ENCODE data around the gene TAX1BP3. TPM values are rescaled to one million over a fixed set of nuclear protein-coding genes. Genes with fewer than 3 reads are reported as not detected.
A peak's percentile ranks its signal among the peaks of the same experiment; 100 is the strongest.

TAX1BP3 gene
- total and polyA plus RNA-seq, 2 of the 13 experiments (the other 11 are each of a cell fraction or from before 2014, with no cell fraction given) = 16.7 to 45.1 TPM

DNA sequence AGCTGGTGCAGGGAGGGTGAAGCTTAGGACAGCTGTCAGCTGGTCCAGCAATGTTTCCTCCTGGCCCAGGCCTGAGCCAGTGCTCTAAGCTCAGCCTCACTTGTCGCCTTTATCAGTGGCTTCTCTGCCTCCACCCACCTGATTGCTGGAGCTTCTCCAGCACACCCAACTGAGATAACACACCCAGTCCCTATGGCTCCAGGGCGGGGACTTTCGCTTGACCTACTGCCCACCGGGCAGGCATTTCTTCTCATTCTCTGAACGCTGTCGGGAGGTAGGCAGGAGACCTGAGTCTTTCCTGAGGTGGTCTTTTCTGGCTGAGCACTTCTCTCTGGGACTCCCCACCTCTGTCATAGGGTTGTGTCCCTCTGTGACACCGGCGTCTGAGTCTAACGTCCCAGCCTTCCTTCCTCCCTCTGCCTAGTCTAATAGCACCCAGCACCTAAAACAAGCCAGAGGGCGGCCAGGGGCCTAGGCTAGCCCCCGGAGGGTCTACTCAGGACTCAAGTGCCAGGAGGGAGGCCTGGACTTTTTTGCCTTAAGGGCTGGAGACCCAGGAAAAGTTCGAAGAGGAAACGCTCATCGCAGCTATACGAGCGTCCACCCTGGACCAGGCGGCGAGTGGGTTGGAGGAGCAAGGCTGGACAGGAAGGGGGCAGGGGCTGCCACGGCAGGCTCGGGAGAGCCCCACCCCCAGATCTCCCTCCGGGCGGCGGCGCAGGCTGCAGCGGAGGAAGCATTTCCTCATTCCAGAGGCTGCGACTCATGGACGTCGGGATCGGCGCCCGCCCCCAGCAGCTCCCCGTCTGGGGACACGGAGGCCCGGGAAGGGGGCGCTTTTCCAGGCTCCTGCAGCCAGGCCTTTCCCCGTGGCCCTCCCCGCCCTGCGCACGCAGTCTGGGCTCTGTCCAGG lies 756 bp downstream of the TAX1BP3 start (continued):
- TF ChIP-seq ASH2L (IDR thresholded peaks at IDR 0.05; ENCODE audit: insufficient read length, low read depth, low read length) = peak; percentile 14
- TF ChIP-seq ELF3 (CRISPR knock-in tag; IDR thresholded peaks at IDR 0.05) = peak; percentile 100
- TF ChIP-seq FOXA1 (IDR thresholded peaks at IDR 0.05) = no peak
- no peak for TF ChIP-seq FOXA1 (CRISPR knock-in tag; IDR thresholded peaks at IDR 0.05)
- TF ChIP-seq, protein P1, sequence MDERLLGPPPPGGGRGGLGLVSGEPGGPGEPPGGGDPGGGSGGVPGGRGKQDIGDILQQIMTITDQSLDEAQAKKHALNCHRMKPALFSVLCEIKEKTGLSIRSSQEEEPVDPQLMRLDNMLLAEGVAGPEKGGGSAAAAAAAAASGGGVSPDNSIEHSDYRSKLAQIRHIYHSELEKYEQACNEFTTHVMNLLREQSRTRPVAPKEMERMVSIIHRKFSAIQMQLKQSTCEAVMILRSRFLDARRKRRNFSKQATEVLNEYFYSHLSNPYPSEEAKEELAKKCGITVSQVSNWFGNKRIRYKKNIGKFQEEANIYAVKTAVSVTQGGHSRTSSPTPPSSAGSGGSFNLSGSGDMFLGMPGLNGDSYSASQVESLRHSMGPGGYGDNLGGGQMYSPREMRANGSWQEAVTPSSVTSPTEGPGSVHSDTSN (CRISPR knock-in tag; IDR thresholded peaks at IDR 0.05) = no peak
- no peak; the same call in 1 of the 2 replicates for TF ChIP-seq NCOA2 (CRISPR knock-in tag; IDR thresholded peaks at IDR 0.05)
- TF ChIP-seq NFE2L2 (IDR thresholded peaks at IDR 0.05; ENCODE audit: low read length) = no peak
- no peak for TF ChIP-seq MBD4 (IDR thresholded peaks at IDR 0.05; ENCODE audit: borderline replicate concordance, low read length)
- TF ChIP-seq ZNF232 (CRISPR knock-in tag; IDR thresholded peaks at IDR 0.05; ENCODE audit: borderline replicate concordance) = peak; percentile 61; the same call in 1 of the 2 replicates
- no peak for TF ChIP-seq FOXM1 (CRISPR knock-in tag; IDR thresholded peaks at IDR 0.05)
- TF ChIP-seq, protein P2, sequence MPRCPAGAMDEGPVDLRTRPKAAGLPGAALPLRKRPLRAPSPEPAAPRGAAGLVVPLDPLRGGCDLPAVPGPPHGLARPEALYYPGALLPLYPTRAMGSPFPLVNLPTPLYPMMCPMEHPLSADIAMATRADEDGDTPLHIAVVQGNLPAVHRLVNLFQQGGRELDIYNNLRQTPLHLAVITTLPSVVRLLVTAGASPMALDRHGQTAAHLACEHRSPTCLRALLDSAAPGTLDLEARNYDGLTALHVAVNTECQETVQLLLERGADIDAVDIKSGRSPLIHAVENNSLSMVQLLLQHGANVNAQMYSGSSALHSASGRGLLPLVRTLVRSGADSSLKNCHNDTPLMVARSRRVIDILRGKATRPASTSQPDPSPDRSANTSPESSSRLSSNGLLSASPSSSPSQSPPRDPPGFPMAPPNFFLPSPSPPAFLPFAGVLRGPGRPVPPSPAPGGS (CRISPR knock-in tag; IDR thresholded peaks at IDR 0.05) = no peak; the same call in 1 of the 2 replicates
- no peak for TF ChIP-seq ZSCAN12 (CRISPR knock-in tag; IDR thresholded peaks at IDR 0.05)
- TF ChIP-seq PHF8 (CRISPR knock-in tag; IDR thresholded peaks at IDR 0.05) = no peak
- no peak for TF ChIP-seq ZNF224 (CRISPR knock-in tag; IDR thresholded peaks at IDR 0.05)
- no peak for TF ChIP-seq ZNF768 (CRISPR knock-in tag; IDR thresholded peaks at IDR 0.05)
- TF ChIP-seq, protein P3, sequence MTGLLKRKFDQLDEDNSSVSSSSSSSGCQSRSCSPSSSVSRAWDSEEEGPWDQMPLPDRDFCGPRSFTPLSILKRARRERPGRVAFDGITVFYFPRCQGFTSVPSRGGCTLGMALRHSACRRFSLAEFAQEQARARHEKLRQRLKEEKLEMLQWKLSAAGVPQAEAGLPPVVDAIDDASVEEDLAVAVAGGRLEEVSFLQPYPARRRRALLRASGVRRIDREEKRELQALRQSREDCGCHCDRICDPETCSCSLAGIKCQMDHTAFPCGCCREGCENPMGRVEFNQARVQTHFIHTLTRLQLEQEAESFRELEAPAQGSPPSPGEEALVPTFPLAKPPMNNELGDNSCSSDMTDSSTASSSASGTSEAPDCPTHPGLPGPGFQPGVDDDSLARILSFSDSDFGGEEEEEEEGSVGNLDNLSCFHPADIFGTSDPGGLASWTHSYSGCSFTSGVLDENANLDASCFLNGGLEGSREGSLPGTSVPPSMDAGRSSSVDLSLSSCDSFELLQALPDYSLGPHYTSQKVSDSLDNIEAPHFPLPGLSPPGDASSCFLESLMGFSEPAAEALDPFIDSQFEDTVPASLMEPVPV (CRISPR knock-in tag; IDR thresholded peaks at IDR 0.05) = peak; percentile 91
- TF ChIP-seq ZC3H4 (CRISPR knock-in tag; IDR thresholded peaks at IDR 0.05; ENCODE audit: borderline replicate concordance) = no peak
- TF ChIP-seq, protein P4, sequence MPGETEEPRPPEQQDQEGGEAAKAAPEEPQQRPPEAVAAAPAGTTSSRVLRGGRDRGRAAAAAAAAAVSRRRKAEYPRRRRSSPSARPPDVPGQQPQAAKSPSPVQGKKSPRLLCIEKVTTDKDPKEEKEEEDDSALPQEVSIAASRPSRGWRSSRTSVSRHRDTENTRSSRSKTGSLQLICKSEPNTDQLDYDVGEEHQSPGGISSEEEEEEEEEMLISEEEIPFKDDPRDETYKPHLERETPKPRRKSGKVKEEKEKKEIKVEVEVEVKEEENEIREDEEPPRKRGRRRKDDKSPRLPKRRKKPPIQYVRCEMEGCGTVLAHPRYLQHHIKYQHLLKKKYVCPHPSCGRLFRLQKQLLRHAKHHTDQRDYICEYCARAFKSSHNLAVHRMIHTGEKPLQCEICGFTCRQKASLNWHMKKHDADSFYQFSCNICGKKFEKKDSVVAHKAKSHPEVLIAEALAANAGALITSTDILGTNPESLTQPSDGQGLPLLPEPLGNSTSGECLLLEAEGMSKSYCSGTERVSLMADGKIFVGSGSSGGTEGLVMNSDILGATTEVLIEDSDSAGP (CRISPR knock-in tag; IDR thresholded peaks at IDR 0.05; ENCODE audit: borderline replicate concordance) = no peak; the same call in 1 of the 2 replicates
- TF ChIP-seq ONECUT2 (CRISPR knock-in tag; IDR thresholded peaks at IDR 0.05) = no peak
- TF ChIP-seq IRF2 (CRISPR knock-in tag; IDR thresholded peaks at IDR 0.05) = no peak
- 0 out of 2 replicates have a peak, but pooled peaks have one; percentile 40 for TF ChIP-seq SP5 (CRISPR knock-in tag; IDR thresholded peaks at IDR 0.05; ENCODE audit: borderline replicate concordance, low read depth)
- TF ChIP-seq, protein P5, sequence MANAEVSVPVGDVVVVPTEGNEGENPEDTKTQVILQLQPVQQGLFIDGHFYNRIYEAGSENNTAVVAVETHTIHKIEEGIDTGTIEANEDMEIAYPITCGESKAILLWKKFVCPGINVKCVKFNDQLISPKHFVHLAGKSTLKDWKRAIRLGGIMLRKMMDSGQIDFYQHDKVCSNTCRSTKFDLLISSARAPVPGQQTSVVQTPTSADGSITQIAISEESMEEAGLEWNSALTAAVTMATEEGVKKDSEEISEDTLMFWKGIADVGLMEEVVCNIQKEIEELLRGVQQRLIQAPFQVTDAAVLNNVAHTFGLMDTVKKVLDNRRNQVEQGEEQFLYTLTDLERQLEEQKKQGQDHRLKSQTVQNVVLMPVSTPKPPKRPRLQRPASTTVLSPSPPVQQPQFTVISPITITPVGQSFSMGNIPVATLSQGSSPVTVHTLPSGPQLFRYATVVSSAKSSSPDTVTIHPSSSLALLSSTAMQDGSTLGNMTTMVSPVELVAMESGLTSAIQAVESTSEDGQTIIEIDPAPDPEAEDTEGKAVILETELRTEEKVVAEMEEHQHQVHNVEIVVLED (CRISPR knock-in tag; IDR thresholded peaks at IDR 0.05; ENCODE audit: borderline replicate concordance) = peak; percentile 62; the same call in 1 of the 2 replicates
- no peak for TF ChIP-seq ZNF264 (CRISPR knock-in tag; IDR thresholded peaks at IDR 0.05)
